A375 (cell line): ENCODE measurements around the gene TC2N. TPM values are rescaled to one million over a fixed set of nuclear protein-coding genes. Genes with fewer than 3 reads are reported as not detected.

Experiments used
- total RNA-seq: library from RNA; depleted of rRNA; stranded (reverse); fragments of >200 nt; shearing (Covaris generic); gene quantifications from 2 replicates; pipeline ENCODE4 v1.2.3, GENCODE V29; 2014; rRNA removed

Gene TC2N
- not detected in 2 replicates for total RNA-seq

GRCh38 chr14:91867316-91867988, at the start of gene TC2N:
Gene TC2N, minus strand, starts transcription at chr14:91867536. Its CDS starts 53,767 bp downstream, at chr14:91813769.

DNA sequence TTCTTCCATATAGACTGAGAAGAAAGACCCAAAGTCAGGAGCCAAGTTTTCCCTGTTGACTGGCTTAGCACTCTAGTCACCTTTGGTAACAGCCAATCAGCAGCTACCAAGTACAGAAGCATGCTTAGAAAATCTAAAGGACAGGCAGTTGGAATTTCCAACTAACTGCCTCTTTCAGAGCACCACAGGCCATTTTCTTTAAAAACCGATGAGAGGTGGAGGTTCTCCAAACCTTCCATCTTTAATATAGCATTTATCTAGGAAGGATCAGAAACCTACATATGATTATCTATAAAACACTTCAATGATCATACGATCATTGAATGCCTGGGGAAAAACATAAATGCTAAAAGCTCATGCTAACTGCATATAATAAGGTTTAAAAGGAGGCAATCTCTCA, 135.3 kb downstream of the TC2N start, which contains the start of gene CATSPERB:
CATSPERB (minus strand) TSS at position 101 of the 400 bp plus-strand sequence. CDS start 2,607 bp downstream, outside the sequence.

Other genes with a start within 250 kb of the TC2N start
- not detected in 2 replicates for gene CATSPERB, start 135.4 kb downstream of the TC2N start, total RNA-seq
- 0.23 TPM in 1 of 2 replicates, not detected in the other for gene FBLN5, start 80.2 kb upstream of the TC2N start, total RNA-seq
- gene TRIP11, start 172.5 kb upstream of the TC2N start, total RNA-seq, result 9.7 and 12.4 TPM in 2 replicates
- 36.2 and 43.9 TPM in 2 replicates for gene ATXN3, start 239.0 kb upstream of the TC2N start, total RNA-seq